Left renal pelvis (tissue), 4 donors: ENCODE measurements around the gene MAP3K9. TPM values are rescaled to one million over a fixed set of nuclear protein-coding genes. Genes with fewer than 3 reads are reported as not detected.

ENCODE experiments used
- DNase-seq, 4 donors: peaks; one replicate each; pipeline ENCODE4 v3.0.0-alpha.2; 2013; ENCODE audit warnings: low read depth in 4 of 4, low spot score in 3 of 4
- polyA plus RNA-seq, 4 donors: library from polyadenylated mRNA; unstranded; fragments of 120-200 nt; gene quantifications; one replicate each; pipeline ENCODE4 v1.2.1, GENCODE V29; 2013; ENCODE audit not compliant: insufficient read length in 4 of 4

The MAP3K9 gene
- polyA plus RNA-seq, 4 donors, result 2.2 to 4.4 (median 3.3) TPM

GRCh38 chr14:70821584-70822529 lies 12.5 kb upstream of the MAP3K9 start:
- DNase-seq, result no peak

GRCh38 chr14:70816525-70816924 lies 7.2 kb upstream of the MAP3K9 start:
- no peak for DNase-seq

- DNase-seq, result no peak
Observed at GRCh38 chr14:70814466-70814865, 5.2 kb upstream of the MAP3K9 start.

- no peak for DNase-seq
Observed at GRCh38 chr14:70812124-70812818, 3.0 kb upstream of the MAP3K9 start.

- no peak for DNase-seq
Observed at GRCh38 chr14:70811578-70811977, 2.3 kb upstream of the MAP3K9 start.

GRCh38 chr14:70811050-70811449 lies 1.7 kb upstream of the MAP3K9 start:
- DNase-seq, result no peak

- no peak for DNase-seq
Observed at GRCh38 chr14:70810621-70811020, 1.3 kb upstream of the MAP3K9 start.

- no peak for DNase-seq
Observed at GRCh38 chr14:70808416-70809224, 693 bp downstream of the MAP3K9 start.

GRCh38 chr14:70807898-70808415 lies 1.4 kb downstream of the MAP3K9 start:
- no peak for DNase-seq

GRCh38 chr14:70804556-70805162 lies 4.7 kb downstream of the MAP3K9 start:
- no peak for DNase-seq

GRCh38 chr14:70803321-70804310 lies 5.7 kb downstream of the MAP3K9 start:
- DNase-seq, result no peak

GRCh38 chr14:70802379-70802778 lies 6.9 kb downstream of the MAP3K9 start:
- no peak for DNase-seq

- no peak for DNase-seq
Observed at GRCh38 chr14:70801836-70802235, 7.5 kb downstream of the MAP3K9 start.

GRCh38 chr14:70796551-70796950 lies 12.8 kb downstream of the MAP3K9 start:
- DNase-seq, result no peak

GRCh38 chr14:70794294-70794693 lies 15.0 kb downstream of the MAP3K9 start:
- DNase-seq, result no peak

GRCh38 chr14:70793637-70794036 lies 15.7 kb downstream of the MAP3K9 start:
- no peak for DNase-seq

GRCh38 chr14:70792939-70793338 lies 16.4 kb downstream of the MAP3K9 start:
- DNase-seq, result no peak

GRCh38 chr14:70791971-70792370 lies 17.3 kb downstream of the MAP3K9 start:
- no peak for DNase-seq

GRCh38 chr14:70789961-70790360 lies 19.4 kb downstream of the MAP3K9 start:
- DNase-seq, result no peak
